Colonic mucosa (tissue), 4 donors: ENCODE results near the gene EPPIN. TPM values are rescaled to one million over a fixed set of nuclear protein-coding genes. Genes with fewer than 3 reads are reported as not detected.

ENCODE experiments used
- DNase-seq: peaks from one replicate; pipeline ENCODE4 v3.0.0-alpha.2; 2020
- H3K27ac ChIP-seq: fragments of 200-600 bp; one replicate; pipeline ENCODE4 v1.8.0; 2021
- H3K27me3 ChIP-seq: fragments of 200-600 bp; one replicate; pipeline ENCODE4 v1.8.0; 2021
- H3K36me3 ChIP-seq: fragments of 200-600 bp; one replicate; pipeline ENCODE4 v1.8.0; 2021
- H3K4me1 ChIP-seq: fragments of 200-600 bp; one replicate; pipeline ENCODE4 v1.8.0; 2021; ENCODE audit warnings: mild to moderate bottlenecking
- H3K4me3 ChIP-seq: fragments of 200-600 bp; one replicate; pipeline ENCODE4 v1.8.0; 2021
- H3K9ac ChIP-seq, 2 donors: one replicate each; pipeline ENCODE4 v1.7.0; 2013; ENCODE audit warnings: control low read depth in 2 of 2, low read depth in 2 of 2, low read length in 2 of 2
- H3K9me3 ChIP-seq: fragments of 200-600 bp; one replicate; pipeline ENCODE4 v1.8.0; 2021
- CTCF ChIP-seq: fragments of 200-600 bp; IDR thresholded peaks from one replicate; pipeline ENCODE4 v1.8.0; 2022; ENCODE audit warnings: antibody characterized with exemption, mild to moderate bottlenecking
- intact Hi-C: fragments of 100-400 bp; cut with DNase I; formaldehyde crosslinking; loops from one replicate; pipeline ENCODE4 v1.14.1; 2022
- total RNA-seq, 2 donors: library from RNA; stranded (reverse); fragmentation: NEBNext Ultra II Directional in 1 of 2; extraction: Animal tissue kit (Norgen Biotek cat#: 25700) in 1 of 2; gene quantifications; one replicate each; pipeline ENCODE4 v1.2.1, GENCODE V29; 2021
- donor health status: healthy.
- donor health status: DM: no; HTN: no; CAD: no.
- donor health status: DM: no; HTN: no; CAD: no.

Gene EPPIN
- total RNA-seq, 2 donors from 2014 or later, result not detected

GRCh38 chr20:45515147-45515913, 31.9 kb downstream of the EPPIN start, which contains the start of gene SPINT3:
Gene SPINT3 (minus strand): TSS chr20:45515622. CDS start chr20:45515608, 14 bp downstream.
- H3K27me3 ChIP-seq, result no peaks in the 10 kb centered on the region
- no peak for TF ChIP-seq CTCF
- no peak within 1 kb of the TSS for H3K9ac ChIP-seq
- DNase-seq, result no peak
- H3K4me3 ChIP-seq, result no peak within 1 kb of the TSS
- H3K9me3 ChIP-seq, result no peaks in the 10 kb centered on the region
- no peaks in the 10 kb centered on the region for H3K36me3 ChIP-seq
- intact Hi-C loops, result no loop called here
- no peaks in the 10 kb centered on the region for H3K4me1 ChIP-seq
- H3K27ac ChIP-seq, result no peak within 1 kb of the TSS

- DNase-seq, result no peak
- no peaks in the 10 kb centered on the region for H3K36me3 ChIP-seq
- H3K27me3 ChIP-seq, result no peaks in the 10 kb centered on the region
- no peaks in the 10 kb centered on the region for H3K9me3 ChIP-seq
- no peak overlapping the region for H3K9ac ChIP-seq
- no peak overlapping the region for H3K4me3 ChIP-seq
- no peaks in the 10 kb centered on the region for H3K4me1 ChIP-seq
- H3K27ac ChIP-seq, result no peak overlapping the region
- intact Hi-C loops, result no loop called here
- TF ChIP-seq CTCF, result no peak
These were observed 36.8 kb downstream of the EPPIN start for GRCh38 chr20:45510242-45510862.

- intact Hi-C loops, result no loop called here
- no peak overlapping the region for H3K9ac ChIP-seq
- H3K4me3 ChIP-seq, result no peak overlapping the region
- no peak overlapping the region for H3K27ac ChIP-seq
- no peak for DNase-seq
- H3K27me3 ChIP-seq, result no peaks in the 10 kb centered on the region
- no peaks in the 10 kb centered on the region for H3K4me1 ChIP-seq
- H3K9me3 ChIP-seq, result no peaks in the 10 kb centered on the region
- TF ChIP-seq CTCF, result no peak
- H3K36me3 ChIP-seq, result no peaks in the 10 kb centered on the region
These were observed 38.1 kb downstream of the EPPIN start for GRCh38 chr20:45509091-45509490.

- intact Hi-C loops, result no loop called here
- Histone ChIP-seq H3K9ac (no peak overlapping the region), H3K36me3 (no peaks in the 10 kb centered on the region), H3K27ac (no peak overlapping the region), H3K4me1 (no peaks in the 10 kb centered on the region), H3K27me3 (no peaks in the 10 kb centered on the region), H3K4me3 (no peak overlapping the region), H3K9me3 (no peaks in the 10 kb centered on the region)
- DNase-seq, result no peak
- TF ChIP-seq CTCF, result no peak
These were observed 38.9 kb downstream of the EPPIN start for GRCh38 chr20:45508068-45508886.

- Histone ChIP-seq H3K4me3 (no peak overlapping the region), H3K9me3 (no peaks in the 10 kb centered on the region), H3K4me1 (no peaks in the 10 kb centered on the region), H3K9ac (no peak overlapping the region), H3K36me3 (no peaks in the 10 kb centered on the region), H3K27ac (no peak overlapping the region), H3K27me3 (no peaks in the 10 kb centered on the region)
- no peak for DNase-seq
- intact Hi-C loops, result no loop called here
- TF ChIP-seq CTCF, result no peak
These were observed 40.0 kb downstream of the EPPIN start for GRCh38 chr20:45507011-45507820.
